ENCODE measurements around the gene SUGCT.
"Not testable (repeated sequence)": the region's sequence is repeated elsewhere in the genome, so short reads cannot be mapped to it uniquely, and the experiment has no call there.

The SUGCT gene

GRCh38 chr7:40572810-40573465 lies 438.1 kb downstream of the SUGCT start:
- no peak for DNase-seq (ENCODE audit: low read depth, low spot score)

GRCh38 chr7:40579401-40579800 lies 444.6 kb downstream of the SUGCT start:
- DNase-seq (ENCODE audit: low read depth, low spot score) = no peak
- no peak overlapping the region for H3K4me3 ChIP-seq (ENCODE audit: low read length)

More at GRCh38 chr7:40572810-40573465, 438.1 kb downstream of the SUGCT start:
- H3K4me3 ChIP-seq (ENCODE audit: low read length) = no peak overlapping the region

GRCh38 chr7:40580776-40581175 lies 446.0 kb downstream of the SUGCT start:
- H3K4me3 ChIP-seq (ENCODE audit: low read length) = no peak overlapping the region
- no peak for DNase-seq (ENCODE audit: low read depth, low spot score)

GRCh38 chr7:40582539-40582938 lies 447.7 kb downstream of the SUGCT start:
- no peak overlapping the region for H3K4me3 ChIP-seq (ENCODE audit: low read length)
- DNase-seq (ENCODE audit: low read depth, low spot score) = no peak

DNA sequence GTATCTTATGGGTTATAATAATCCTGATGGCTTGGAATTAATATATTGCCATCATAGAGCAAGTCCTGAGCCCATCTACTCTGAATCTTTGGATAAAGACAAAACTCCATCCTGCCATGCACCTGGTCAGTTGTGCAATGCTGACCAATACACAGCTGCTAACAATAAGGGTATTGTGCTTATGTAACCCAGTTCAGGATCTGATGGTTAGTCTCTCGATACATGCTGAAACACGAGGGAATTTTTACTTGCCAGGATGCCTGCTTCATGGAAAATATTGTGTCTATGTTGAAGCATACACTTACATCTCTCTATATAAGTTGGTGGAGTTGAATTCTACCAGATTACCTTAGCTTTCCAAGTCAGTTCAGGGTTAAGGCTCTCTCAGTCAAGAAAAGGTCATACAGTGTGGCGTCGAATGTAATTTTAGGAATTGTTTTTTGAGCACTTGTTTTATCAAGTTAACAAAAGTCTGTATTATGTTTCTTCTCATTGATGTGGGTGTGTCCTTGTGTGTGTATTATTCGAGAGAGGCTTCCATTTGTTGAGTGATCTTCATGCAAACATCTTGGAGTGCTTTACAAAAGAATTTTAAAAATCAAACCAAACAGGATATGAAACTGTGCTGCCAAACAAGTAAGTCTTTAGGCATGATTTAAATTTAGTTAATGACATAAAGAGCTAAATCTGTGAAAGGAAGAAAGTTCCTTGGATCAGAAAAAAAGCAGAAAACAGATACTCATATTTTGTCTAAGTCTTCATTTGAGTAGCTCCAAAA lies 449.1 kb downstream of the SUGCT start:
- no peak for DNase-seq (ENCODE audit: low read depth, low spot score)

DNA sequence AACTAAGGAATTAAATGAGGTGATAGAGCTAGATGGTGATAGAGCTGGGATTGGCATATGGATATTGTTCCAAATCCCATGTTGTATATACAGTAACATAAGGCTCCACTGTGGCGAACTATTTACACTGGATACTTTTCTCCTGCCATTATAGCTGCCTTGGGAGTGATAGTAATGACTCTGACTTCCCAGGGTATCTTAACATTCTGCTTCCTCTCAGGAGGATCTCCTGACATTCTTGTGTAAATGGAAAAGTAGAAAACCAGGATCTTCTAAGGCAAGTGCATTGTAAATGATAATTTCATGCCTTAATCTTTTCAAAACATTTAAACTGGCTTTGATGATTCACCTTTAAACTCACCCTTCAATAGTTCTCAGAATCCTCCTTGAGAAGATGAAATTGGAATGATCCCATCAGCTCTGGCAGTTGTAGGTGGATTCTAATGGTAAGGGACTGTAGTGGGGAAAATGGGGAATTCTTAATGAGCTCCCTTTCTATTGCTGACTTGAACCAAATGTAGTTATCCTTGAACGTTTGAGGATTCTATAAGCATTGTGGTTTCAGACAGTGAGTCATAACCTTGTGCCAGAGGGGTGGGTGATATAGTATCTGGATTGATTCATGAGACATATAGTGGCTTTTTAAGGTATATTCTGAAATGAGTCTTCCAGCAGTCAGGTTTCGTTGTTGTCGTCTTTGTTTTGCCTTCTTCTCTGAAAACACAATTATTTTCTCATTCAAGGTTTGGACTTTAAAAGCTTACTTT lies 450.0 kb downstream of the SUGCT start:
- DNase-seq (ENCODE audit: low read depth, low spot score) = no peak
- H3K4me3 ChIP-seq (ENCODE audit: low read length) = no peak overlapping the region

More for the DNA sequence above, 449.1 kb downstream of the SUGCT start:
- H3K4me3 ChIP-seq (ENCODE audit: low read length) = no peak overlapping the region

DNA sequence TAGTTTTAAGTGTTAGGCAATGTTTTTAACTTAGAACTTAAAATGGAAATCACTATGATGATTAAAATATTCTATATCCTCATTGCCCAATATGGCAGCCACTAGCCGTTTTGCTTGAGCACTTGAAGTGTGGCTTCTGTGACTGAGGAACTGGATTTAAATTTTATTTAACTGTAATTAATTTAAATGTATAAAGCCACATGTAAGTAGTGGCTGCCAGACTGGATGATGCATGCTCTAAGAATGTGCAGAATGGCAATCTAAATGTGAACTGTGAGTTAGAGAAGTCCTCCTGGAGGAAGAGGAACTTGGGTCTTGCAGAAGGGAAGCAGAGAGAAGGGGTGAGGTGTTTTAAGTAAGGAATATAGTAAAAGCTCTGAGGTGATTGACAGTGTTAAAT lies 451.4 kb downstream of the SUGCT start:
- H3K4me3 ChIP-seq (ENCODE audit: low read length) = no peak overlapping the region
- DNase-seq (ENCODE audit: low read depth, low spot score) = no peak

DNA sequence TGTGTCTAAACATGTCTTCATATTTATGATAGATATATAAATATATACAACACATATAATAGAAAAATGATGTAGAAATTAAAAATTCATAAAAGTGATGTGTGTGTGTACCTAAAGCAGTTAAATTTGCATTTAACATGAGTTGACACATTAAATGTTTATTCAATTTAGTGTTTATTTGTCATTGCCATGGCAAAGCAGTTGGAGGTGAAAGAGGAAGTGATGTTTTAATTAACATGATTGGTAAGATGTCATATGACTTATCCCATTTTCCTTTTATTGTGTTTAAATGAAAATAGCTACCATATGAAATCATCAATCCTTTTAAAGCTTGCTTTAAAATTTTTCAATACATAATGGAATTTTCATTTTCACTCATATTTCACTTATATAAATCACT lies 452.6 kb downstream of the SUGCT start:
- H3K4me3 ChIP-seq (ENCODE audit: low read length) = no peak overlapping the region
- DNase-seq (ENCODE audit: low read depth, low spot score) = no peak

GRCh38 chr7:40595129-40595528 lies 460.3 kb downstream of the SUGCT start:
- no peak for DNase-seq (ENCODE audit: low read depth, low spot score)
- no peak overlapping the region for H3K4me3 ChIP-seq (ENCODE audit: low read length)

GRCh38 chr7:40595832-40596231 lies 461.0 kb downstream of the SUGCT start:
- no peak overlapping the region for H3K4me3 ChIP-seq (ENCODE audit: low read length)
- no peak for DNase-seq (ENCODE audit: low read depth, low spot score)

- DNase-seq (ENCODE audit: low read depth, low spot score) = no peak
- H3K4me3 ChIP-seq (ENCODE audit: low read length) = no peak overlapping the region
These were observed 462.7 kb downstream of the SUGCT start for GRCh38 chr7:40597517-40597916.

GRCh38 chr7:40598915-40599314 lies 464.1 kb downstream of the SUGCT start:
- DNase-seq (ENCODE audit: low read depth, low spot score) = peak; percentile 58
- no peak overlapping the region for H3K4me3 ChIP-seq (ENCODE audit: low read length)

GRCh38 chr7:40599836-40600235 lies 465.0 kb downstream of the SUGCT start:
- no peak overlapping the region for H3K4me3 ChIP-seq (ENCODE audit: low read length)
- DNase-seq (ENCODE audit: low read depth, low spot score) = no peak

GRCh38 chr7:40602351-40602750 lies 467.5 kb downstream of the SUGCT start:
- not testable (repeated sequence) for H3K4me3 ChIP-seq (ENCODE audit: low read length); DNase-seq (ENCODE audit: low read depth, low spot score)

DNA sequence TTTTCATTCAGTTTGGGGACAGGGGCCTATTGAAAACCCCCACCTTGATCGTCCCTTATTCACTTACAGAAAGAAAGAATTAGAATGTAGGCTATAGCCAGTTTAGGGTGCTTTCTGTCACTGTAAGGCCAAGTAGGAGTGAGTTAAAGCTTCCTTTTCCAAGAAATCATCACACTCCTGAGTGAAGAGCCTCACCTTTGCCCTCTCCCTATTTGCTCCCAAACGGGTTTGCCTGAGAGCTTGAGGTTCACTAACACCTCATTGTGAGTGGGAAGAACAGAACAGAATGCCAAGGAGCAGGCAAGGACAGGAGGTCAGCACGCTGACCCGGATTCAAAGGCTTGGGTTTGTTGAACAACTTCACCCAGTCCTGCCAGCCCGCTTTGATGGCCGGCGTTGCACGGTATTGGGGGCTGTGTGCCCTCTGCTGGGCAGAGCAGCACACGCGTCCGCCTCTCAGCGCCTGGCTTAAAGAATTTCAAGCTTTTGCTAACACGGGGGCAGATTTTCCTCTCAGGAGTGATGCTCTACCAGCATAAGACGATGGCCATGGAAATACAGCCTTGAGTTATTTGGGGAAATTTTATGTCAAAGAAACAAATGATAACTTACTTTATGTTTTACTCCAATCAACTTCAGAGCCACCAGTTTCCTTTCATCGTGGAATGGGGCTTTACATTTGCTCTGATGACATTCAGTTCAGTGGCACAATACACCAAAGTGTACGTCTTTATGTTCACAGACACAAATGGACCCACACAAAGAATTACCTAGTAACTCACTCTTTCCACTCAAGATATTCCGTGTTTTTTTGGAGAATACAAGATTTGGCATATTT lies 470.0 kb downstream of the SUGCT start:
- peak; percentile 26 for DNase-seq (ENCODE audit: low read depth, low spot score)
- no peak overlapping the region for H3K4me3 ChIP-seq (ENCODE audit: low read length)

DNA sequence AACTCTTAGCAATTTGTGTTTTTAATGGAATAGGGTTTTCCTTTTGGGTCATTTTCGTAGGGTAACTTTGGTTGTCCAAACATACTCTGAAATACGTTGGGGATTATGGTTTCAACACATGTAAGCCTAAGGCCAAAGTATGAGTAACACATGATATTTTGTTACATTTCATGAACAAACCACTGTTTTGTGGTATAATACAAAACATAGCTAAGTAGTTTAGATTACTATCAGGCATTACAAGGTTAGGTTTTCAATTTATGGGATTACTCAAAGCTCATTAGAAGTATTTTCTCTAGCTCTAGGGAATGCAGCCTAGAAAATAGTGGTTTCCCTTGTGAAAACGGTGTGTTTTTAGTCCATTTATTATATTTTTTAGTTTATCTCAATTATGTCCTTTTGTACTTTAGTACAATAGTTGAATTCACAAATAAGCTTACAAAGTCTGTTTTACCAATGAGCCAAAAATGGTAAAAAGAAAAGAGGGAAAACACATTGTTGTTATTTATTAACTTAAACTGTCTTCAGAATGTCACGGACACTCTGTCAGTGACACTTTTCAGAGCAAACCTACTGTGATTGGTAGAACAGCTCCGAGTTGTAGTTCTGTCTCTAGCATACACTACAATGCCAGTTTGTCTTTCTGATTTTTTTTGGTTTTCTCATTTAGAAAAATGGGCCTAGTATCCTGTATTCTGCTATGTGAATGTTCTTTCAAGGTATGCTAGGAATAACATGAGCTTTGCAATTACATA lies 473.7 kb downstream of the SUGCT start:
- no peak overlapping the region for H3K4me3 ChIP-seq (ENCODE audit: low read length)
- DNase-seq (ENCODE audit: low read depth, low spot score) = no peak

- H3K4me3 ChIP-seq (ENCODE audit: low read length) = no peak overlapping the region
- DNase-seq (ENCODE audit: low read depth, low spot score) = no peak
These were observed 475.7 kb downstream of the SUGCT start for GRCh38 chr7:40610461-40610860.

GRCh38 chr7:40611095-40611871 lies 476.5 kb downstream of the SUGCT start:
- H3K4me3 ChIP-seq (ENCODE audit: low read length) = no peak overlapping the region
- no peak for DNase-seq (ENCODE audit: low read depth, low spot score)

All from Jurkat, Clone E6-1 (cell line).